NCI-H2081 treated with DMSO at 0.1 percent for 48 hours (cell line): ENCODE results near the gene SAMD11.

Source experiments
- DNase-seq: peaks from one replicate; lab custom pipeline; 2025; lab: John Stamatoyannopoulos, UW

The SAMD11 gene

DNA sequence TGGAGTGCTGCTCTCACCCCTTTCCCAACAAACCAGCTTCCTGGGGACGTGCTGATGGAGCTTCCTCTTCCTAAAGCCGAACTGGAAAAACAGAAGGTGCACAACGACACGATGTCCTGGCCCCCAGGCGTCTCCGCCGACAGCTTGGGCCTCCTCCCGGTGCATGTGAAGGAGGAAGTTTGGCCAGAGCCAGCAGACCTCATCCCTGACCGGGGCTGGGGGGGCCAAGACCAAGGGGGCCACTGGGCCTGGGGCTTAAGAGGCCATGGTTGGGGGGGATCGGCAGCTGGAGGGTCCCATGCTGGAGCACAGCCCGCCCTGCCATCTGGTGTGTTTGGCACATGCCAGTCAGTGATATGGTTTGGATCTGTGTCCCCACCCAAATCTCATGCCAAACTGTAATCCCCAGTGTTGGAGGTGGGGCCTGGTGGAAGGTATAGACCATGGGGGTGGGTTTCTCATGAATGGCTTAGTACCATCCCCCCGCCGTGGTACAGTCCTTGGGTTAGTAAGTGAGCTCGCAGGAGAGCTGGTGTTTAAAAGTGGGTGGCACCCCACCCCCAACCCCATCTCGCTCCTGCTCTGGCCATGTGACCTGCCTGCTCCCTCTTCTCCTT lies 69.8 kb downstream of the SAMD11 start:
- no peak for DNase-seq
